Mesothelial cell of epicardium (in vitro differentiated cells): ENCODE results near the gene ACVR2B. TPM values are rescaled to one million over a fixed set of nuclear protein-coding genes. Genes with fewer than 3 reads are reported as not detected.

ENCODE experiments used
- DNase-seq, 2 experiments: peaks; one replicate each; pipeline ENCODE4 v3.0.0; 2021; ENCODE audit warnings: low spot score in 2 of 2; ENCODE audit not compliant: unreplicated experiment in 2 of 2
- H3K27ac Mint-ChIP-seq: 2 replicates; pipeline ENCODE4 v1.8.0; 2021; ENCODE audit warnings: mixed read lengths
- H3K27me3 Mint-ChIP-seq: 2 replicates; pipeline ENCODE4 v1.8.0; 2021; ENCODE audit warnings: low read depth, mixed read lengths
- H3K36me3 Mint-ChIP-seq: 2 replicates; pipeline ENCODE4 v1.8.0; 2021; ENCODE audit warnings: mixed read lengths
- H3K4me1 Mint-ChIP-seq: 2 replicates; pipeline ENCODE4 v1.8.0; 2021; ENCODE audit warnings: mixed read lengths
- H3K4me3 Mint-ChIP-seq: 2 replicates; pipeline ENCODE4 v1.8.0; 2021; ENCODE audit warnings: mild to moderate bottlenecking, moderate library complexity, mixed read lengths
- H3K9me3 Mint-ChIP-seq: 2 replicates; pipeline ENCODE4 v1.8.0; 2021; ENCODE audit warnings: mixed read lengths
- total RNA-seq: library from RNA; stranded (reverse); gene quantifications from 3 replicates; pipeline ENCODE4 v1.2.1, GENCODE V29; 2021
- TF ChIP-seq, protein P1 (sequence below): fragments of 200-600 bp; sonication (generic); IDR thresholded peaks from one replicate; pipeline ENCODE4 v1.5.0; 2021; ENCODE audit warnings: antibody characterized with exemption; ENCODE audit not compliant: unreplicated experiment

The ACVR2B gene
- total RNA-seq, 1 donor from 2014 or later, result 50.4 TPM

GRCh38 chr3:38454178-38454883, 641 bp downstream of the ACVR2B start:
- Mint-ChIP-seq H3K27me3 (no peaks in the 10 kb centered on the region), H3K27ac (peak overlapping the region; percentile 99), H3K36me3 (peaks cover 5% of the 10 kb centered on the region), H3K4me3 (peak overlapping the region; percentile 99), H3K4me1 (peaks cover 42% of the 10 kb centered on the region), H3K9me3 (peaks cover 13% of the 10 kb centered on the region)
- peak in 1 of 2 experiments; percentile 60 for DNase-seq
- TF ChIP-seq, protein P1, sequence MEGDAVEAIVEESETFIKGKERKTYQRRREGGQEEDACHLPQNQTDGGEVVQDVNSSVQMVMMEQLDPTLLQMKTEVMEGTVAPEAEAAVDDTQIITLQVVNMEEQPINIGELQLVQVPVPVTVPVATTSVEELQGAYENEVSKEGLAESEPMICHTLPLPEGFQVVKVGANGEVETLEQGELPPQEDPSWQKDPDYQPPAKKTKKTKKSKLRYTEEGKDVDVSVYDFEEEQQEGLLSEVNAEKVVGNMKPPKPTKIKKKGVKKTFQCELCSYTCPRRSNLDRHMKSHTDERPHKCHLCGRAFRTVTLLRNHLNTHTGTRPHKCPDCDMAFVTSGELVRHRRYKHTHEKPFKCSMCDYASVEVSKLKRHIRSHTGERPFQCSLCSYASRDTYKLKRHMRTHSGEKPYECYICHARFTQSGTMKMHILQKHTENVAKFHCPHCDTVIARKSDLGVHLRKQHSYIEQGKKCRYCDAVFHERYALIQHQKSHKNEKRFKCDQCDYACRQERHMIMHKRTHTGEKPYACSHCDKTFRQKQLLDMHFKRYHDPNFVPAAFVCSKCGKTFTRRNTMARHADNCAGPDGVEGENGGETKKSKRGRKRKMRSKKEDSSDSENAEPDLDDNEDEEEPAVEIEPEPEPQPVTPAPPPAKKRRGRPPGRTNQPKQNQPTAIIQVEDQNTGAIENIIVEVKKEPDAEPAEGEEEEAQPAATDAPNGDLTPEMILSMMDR, result no peak

- Mint-ChIP-seq H3K27ac (peak overlapping the region; percentile 99), H3K4me1 (peaks cover 45% of the 10 kb centered on the region), H3K36me3 (peaks cover 5% of the 10 kb centered on the region), H3K4me3 (peak overlapping the region; percentile 99), H3K27me3 (no peaks in the 10 kb centered on the region), H3K9me3 (peaks cover 9% of the 10 kb centered on the region)
- DNase-seq, result peak; percentile 72 to 76
- TF ChIP-seq, protein P1, result no peak
Observed at GRCh38 chr3:38454884-38455638, 1.4 kb downstream of the ACVR2B start.

DNA sequence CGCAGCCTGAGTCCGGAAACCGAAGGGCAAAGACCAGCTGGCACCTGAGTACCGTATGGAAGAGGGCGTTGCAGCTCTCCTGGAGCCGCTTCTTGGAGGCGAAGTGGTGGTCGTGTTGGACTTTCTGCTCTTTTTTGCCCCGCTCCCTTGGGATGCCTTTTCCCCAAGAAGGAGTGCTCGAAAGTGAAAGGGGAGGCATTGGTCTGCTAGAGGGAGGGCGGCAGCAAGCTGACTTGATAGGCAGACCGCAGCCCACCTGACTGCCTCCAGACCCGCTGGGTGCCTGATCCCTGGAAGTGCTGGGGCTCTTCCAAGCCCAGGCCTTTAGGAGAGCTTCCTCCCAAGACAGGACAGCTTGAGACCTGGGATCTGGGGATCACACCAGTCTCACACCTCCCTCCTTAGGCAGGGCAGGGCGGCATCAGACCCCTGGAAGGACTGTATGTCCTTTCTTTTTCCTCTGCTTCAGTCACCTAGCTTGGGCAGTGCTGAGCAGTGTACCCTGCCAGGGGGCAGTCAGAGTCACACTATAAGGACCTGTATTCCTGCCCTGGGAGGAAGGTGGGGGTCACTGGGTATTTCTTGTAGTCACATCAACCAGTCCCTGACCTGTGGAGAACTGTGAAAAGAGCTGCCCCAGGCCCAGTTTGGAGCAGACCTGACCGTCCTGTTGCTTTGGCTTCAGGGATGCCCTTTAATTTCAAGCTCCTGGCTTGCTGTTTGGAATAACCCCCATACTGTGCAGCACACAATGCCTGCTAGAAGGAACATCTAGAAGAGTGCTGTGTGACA, 2.1 kb downstream of the ACVR2B start:
- Mint-ChIP-seq H3K4me3 (peak overlapping the region; percentile 99), H3K36me3 (peaks cover 1% of the 10 kb centered on the region), H3K9me3 (peaks cover 3% of the 10 kb centered on the region), H3K27me3 (no peaks in the 10 kb centered on the region), H3K27ac (peak overlapping the region; percentile 96), H3K4me1 (peaks cover 52% of the 10 kb centered on the region)
- no peak for DNase-seq
- TF ChIP-seq, protein P1, result no peak

DNA sequence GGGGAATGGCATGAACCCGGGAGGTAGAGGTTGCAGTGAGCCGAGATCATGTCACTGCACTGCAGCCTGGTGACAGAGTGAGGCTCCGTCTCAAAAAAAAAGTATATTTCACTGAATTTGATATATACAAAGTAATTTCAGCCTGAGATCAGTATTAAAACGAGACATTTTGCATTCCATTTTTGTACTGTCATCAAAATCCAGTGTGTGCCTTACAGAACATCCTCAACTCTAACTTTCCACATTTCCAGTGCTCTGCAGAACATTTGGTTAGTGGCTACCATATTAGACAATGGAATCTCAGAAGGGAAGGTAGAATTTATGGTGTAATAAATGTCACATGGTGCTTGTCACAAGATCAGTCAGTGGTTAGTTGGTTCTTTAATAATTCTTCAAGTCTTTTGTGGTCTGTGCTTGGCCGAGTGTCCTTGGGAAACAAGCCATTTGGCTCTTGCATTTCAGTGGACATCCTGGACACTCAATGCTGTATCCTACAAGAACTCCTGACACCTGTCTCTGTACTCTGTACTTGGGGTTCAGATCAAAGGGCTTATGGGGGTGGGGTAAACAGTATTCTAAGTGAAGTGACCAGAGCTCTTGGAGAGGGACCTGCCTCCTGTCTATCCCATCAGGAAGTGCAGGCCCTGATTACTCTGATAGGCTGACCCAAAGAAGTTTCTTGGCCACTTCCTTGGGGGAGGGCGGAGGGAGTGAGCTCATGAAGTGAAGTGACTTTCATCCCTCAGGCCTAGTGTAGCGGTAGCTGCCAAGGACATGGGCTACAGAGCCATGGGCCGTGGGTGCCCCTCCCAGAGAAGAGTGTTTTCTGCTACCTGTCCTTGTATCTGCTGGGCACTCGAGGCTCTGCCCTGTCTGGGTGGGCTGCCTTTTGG, 3.7 kb downstream of the ACVR2B start:
- H3K4me1 Mint-ChIP-seq, result peaks cover 55% of the 10 kb centered on the region
- H3K4me3 Mint-ChIP-seq, result no peak overlapping the region
- H3K36me3 Mint-ChIP-seq, result no peaks in the 10 kb centered on the region
- H3K27ac Mint-ChIP-seq, result no peak overlapping the region
- TF ChIP-seq, protein P1, result no peak
- peaks cover 2% of the 10 kb centered on the region for H3K9me3 Mint-ChIP-seq
- H3K27me3 Mint-ChIP-seq, result no peaks in the 10 kb centered on the region
- DNase-seq, result no peak
